Activated naive CD8-positive, alpha-beta T cell (primary cell): Measurements from ENCODE around the gene CCDC150.
A peak's percentile ranks its signal among the peaks of the same experiment; 100 is the strongest.

ENCODE experiments used
- H3K27ac Mint-ChIP-seq: one replicate; pipeline ENCODE4 v1.8.0; 2021; ENCODE audit warnings: mixed read lengths
- H3K27me3 Mint-ChIP-seq: one replicate; pipeline ENCODE4 v1.8.0; 2021; ENCODE audit warnings: mixed read lengths
- H3K36me3 Mint-ChIP-seq: one replicate; pipeline ENCODE4 v1.8.0; 2021; ENCODE audit warnings: mixed read lengths
- H3K4me1 Mint-ChIP-seq: one replicate; pipeline ENCODE4 v1.8.0; 2021; ENCODE audit warnings: low read depth, mixed read lengths
- H3K4me3 Mint-ChIP-seq: one replicate; pipeline ENCODE4 v1.8.0; 2021; ENCODE audit warnings: mild to moderate bottlenecking, mixed read lengths
- H3K9me3 Mint-ChIP-seq: one replicate; pipeline ENCODE4 v1.8.0; 2021; ENCODE audit warnings: low read depth, mixed read lengths

CCDC150 gene

DNA sequence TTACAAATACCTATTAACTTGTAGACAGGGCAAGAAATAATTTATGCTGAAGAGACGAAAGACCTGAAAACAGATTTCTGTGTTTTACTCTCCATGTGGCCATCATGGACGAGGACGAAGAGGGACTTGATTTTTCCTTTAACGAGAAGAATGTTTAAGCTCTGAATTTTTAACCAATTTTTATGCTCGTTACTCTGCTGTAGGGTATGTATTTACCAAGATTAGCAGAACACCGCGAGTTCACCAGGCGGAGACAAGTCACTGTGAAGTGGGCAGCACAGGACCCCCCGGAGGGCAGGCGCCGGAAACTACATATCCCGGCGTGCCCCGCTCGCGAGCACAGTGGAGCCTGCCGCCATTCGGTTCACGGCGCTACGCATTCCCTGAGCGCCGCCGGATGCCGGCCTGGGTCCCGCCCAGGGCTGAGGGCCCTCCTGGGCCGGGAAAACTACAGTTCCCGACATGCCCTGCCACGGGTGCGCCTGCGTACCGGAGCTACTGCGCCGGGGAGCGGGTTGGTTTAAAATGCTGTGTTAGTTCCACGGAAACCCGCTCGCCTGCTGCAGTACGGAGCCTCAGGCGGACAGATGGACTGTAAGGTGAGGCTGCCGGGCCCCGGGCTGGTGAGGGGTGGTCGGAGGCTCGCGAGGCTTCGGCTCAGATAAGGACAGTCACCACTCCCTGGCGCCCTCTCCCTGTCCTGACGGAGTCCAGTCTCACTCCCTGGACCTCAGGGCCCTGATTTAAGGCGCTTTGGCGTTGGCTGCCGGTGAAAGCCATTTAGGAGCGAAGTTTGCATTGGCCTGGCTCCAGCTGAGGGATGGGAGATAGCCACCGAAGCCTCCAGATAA, at the start of gene CCDC150:
Gene CCDC150, plus strand, starts transcription at position 536 of the 851 bp plus-strand sequence. Its CDS starts 52 bp downstream, at position 588.
- Mint-ChIP-seq H3K27ac (peak within 1 kb of the TSS; percentile 22), H3K9me3 (no peaks in the 10 kb centered on the region), H3K4me1 (peaks cover 17% of the 10 kb centered on the region), H3K36me3 (no peaks in the 10 kb centered on the region), H3K4me3 (peak within 1 kb of the TSS; percentile 89), H3K27me3 (no peaks in the 10 kb centered on the region)

DNA sequence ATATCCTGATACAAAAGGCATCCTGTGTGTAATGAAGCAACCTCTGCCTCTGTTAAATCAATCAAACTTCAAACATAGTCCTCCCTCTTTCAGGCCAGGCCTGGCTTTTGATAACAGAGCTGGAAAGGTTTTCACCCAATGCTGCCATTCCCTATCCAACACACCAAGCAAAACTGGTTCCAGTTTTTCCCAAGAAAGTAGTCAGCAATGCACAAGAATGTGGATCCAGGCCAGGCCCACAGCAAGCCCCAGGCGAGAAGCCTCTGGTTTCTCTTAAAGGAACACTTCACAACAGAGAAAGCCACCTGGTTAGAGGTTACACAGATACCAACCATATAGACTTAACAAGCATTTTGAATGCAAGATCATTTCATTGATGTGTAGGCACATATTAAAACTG, 49.2 kb upstream of the CCDC150 start:
- H3K27ac Mint-ChIP-seq, result no peak overlapping the region
- H3K4me1 Mint-ChIP-seq, result peaks cover 8% of the 10 kb centered on the region

DNA sequence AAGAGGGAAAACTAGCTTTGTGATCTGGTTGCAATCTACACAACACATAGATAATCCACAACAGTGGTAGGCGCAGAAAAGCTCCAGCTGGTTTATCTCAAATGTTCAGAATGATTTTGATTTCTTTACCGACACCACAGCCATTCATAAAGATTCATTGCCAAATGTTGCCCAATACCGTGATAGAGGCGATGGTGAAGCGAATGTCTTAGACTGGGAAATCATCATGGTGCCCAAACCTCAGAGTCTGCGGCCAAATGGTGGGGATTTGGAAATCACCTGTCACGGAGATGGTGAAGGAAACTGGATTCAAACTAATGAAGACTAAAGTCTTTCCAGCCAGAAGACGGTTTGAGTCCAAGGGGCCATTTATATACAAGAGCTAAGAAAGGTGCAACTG, 48.5 kb upstream of the CCDC150 start:
- H3K27ac Mint-ChIP-seq, result no peak overlapping the region
- H3K27me3 Mint-ChIP-seq, result peaks cover 54% of the 10 kb centered on the region
- peaks cover 2% of the 10 kb centered on the region for H3K36me3 Mint-ChIP-seq
- H3K9me3 Mint-ChIP-seq, result peaks cover 8% of the 10 kb centered on the region
- H3K4me1 Mint-ChIP-seq, result peaks cover 8% of the 10 kb centered on the region
- H3K4me3 Mint-ChIP-seq, result no peak overlapping the region

More for the DNA sequence above, 49.2 kb upstream of the CCDC150 start:
- Mint-ChIP-seq H3K4me3 (no peak overlapping the region), H3K36me3 (peaks cover 2% of the 10 kb centered on the region), H3K9me3 (peaks cover 11% of the 10 kb centered on the region), H3K27me3 (peaks cover 52% of the 10 kb centered on the region)

DNA sequence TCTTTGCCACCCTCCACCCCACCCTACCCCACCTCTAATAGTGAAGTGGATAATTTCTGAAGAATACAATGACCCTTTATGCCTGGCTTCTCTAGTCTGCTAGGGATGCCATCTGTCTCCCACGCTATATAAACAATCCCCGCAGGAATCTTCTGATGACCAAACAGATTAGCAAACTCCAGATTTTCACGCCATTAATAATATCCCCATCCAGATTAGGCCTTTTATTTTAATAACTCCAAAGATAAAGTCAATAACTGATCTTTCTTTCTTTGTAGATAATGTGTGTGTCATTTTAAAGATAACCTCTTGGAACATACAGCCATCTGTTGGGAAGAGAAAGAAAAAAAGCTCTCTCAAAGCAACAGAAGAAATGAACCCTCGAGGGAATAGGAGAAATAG, 47.9 kb upstream of the CCDC150 start:
- H3K27me3 Mint-ChIP-seq, result peaks cover 57% of the 10 kb centered on the region
- H3K4me1 Mint-ChIP-seq, result peaks cover 8% of the 10 kb centered on the region
- no peak overlapping the region for H3K27ac Mint-ChIP-seq
- H3K4me3 Mint-ChIP-seq, result peak overlapping the region; percentile 88
- H3K9me3 Mint-ChIP-seq, result peaks cover 4% of the 10 kb centered on the region
- peaks cover 1% of the 10 kb centered on the region for H3K36me3 Mint-ChIP-seq

GRCh38 chr2:196592331-196592910, 47.1 kb upstream of the CCDC150 start:
- Mint-ChIP-seq H3K4me1 (peaks cover 8% of the 10 kb centered on the region), H3K27me3 (peaks cover 60% of the 10 kb centered on the region), H3K36me3 (no peaks in the 10 kb centered on the region), H3K9me3 (no peaks in the 10 kb centered on the region), H3K4me3 (peak overlapping the region; percentile 88), H3K27ac (no peak overlapping the region)

DNA sequence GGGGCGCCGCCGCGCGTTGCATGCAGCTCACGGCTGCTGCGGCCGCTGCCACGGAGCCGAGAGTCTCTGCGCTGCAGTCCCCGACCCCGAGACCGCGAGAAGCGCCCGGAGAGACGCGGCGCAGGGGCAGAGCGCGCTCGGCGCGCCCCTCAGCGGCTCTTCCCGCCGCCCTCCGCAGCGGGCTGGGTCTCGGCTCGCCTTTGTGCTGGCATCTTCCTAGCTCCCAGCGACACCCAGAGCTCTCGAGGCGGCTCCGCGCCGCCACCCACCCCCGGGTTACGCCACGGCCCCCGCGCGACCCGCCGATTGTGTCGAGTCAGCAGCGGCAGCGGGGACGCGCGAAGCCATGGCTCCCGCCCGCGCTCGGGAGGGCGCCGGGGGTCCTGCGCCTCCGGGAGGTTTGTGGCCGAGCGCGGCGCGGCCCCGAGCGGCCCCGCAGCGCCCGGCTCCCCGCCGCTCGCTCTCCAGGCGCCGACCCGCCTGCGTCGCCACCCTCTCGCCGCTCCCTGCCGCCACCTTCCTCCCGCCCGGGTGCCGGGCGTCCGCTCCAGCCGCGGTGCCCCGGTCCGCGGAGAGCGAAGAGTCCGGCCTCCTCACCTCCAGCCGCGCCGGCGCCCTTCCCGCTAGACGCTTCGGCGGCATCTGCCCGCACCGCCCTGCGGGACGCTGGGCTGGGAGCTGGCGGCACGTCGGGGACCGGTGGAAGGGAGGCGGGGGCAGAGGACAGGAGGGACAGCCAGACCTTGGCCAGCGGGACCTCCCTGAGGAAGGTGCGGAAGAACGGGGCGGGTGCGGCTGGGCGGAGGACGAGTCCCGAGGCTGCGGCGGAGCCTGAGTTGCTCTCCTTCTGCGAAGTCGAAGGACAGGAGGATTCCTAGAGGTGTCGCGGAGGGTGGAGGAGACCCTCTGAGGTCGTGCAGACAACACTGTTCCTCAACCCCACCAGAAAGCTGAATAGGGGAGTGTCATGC, 46.3 kb upstream of the CCDC150 start, which contains the start of gene HECW2:
Gene HECW2, minus strand, starts transcription at position 644 of the 971 bp plus-strand sequence.
- H3K36me3 Mint-ChIP-seq, result no peaks in the 10 kb centered on the region
- H3K4me3 Mint-ChIP-seq, result peak within 1 kb of the TSS; percentile 88
- H3K4me1 Mint-ChIP-seq, result peaks cover 8% of the 10 kb centered on the region
- H3K27ac Mint-ChIP-seq, result no peak within 1 kb of the TSS
- no peaks in the 10 kb centered on the region for H3K9me3 Mint-ChIP-seq
- H3K27me3 Mint-ChIP-seq, result peaks cover 56% of the 10 kb centered on the region

DNA sequence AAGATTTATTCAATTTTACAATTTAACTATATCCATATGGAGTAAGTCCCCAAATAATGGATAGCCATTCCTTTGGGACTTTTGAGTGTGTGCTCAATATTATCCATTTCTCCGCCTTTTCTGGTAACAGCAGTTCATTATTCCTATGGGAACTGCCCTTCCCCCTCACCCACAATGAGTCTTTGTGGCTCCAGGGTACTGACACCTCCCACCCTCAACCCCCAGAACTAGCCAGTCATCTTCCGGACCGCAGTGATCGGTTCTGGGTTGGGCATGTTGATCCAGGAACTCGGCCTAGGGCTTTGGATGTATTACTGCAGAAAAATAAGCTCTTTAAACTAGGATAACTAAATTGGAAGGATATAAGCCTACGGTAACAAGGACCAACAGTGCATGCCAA, 45.4 kb upstream of the CCDC150 start:
- Mint-ChIP-seq H3K4me3 (peak overlapping the region; percentile 56), H3K27ac (no peak overlapping the region)

DNA sequence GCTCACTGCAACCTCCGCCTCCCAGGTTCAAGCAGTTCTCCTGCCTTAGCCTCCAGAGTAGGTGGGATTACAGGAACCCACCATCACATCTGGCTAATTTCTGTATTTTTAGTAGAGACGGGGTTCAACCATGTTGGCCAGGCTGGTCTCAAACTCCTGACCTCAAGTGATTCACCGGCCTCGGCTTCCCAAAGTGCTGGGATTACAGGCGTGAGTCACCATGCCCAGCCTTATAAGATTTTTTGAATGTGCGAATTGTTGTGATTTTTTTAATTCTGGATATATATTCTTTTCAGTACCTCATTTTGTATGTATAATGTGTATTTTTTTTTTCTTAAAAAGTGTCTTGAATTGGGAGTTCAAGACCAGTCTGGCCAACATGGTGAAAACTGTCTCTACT, 42.0 kb upstream of the CCDC150 start:
- H3K9me3 Mint-ChIP-seq, result no peaks in the 10 kb centered on the region
- H3K27me3 Mint-ChIP-seq, result peaks cover 29% of the 10 kb centered on the region
- no peaks in the 10 kb centered on the region for H3K36me3 Mint-ChIP-seq
- H3K4me1 Mint-ChIP-seq, result peaks cover 4% of the 10 kb centered on the region
- no peak overlapping the region for H3K27ac Mint-ChIP-seq
- H3K4me3 Mint-ChIP-seq, result no peak overlapping the region

More for the DNA sequence above, 45.4 kb upstream of the CCDC150 start:
- Mint-ChIP-seq H3K27me3 (peaks cover 54% of the 10 kb centered on the region), H3K36me3 (no peaks in the 10 kb centered on the region), H3K4me1 (peaks cover 8% of the 10 kb centered on the region), H3K9me3 (no peaks in the 10 kb centered on the region)

DNA sequence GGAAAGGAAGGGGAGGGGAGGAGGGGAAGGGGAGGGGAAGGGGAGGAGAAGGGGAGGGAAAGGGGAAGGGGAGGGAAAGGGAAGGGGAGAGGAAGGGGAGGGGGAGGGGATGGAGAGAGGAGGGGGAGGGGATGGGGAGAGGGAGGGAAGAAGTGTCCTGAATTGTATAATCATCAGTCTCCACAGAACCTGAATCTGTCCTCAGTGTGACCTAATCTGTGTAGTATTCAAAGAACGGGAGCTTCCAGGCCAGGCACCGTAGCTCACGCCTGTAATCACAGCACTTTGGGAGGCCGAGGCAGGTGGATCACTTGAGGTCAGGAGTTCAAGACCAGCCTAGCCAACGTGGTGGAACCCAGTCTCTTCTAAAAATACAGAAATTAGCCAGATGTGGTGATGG, 41.1 kb upstream of the CCDC150 start:
- Mint-ChIP-seq H3K4me1 (peaks cover 4% of the 10 kb centered on the region), H3K27me3 (peaks cover 29% of the 10 kb centered on the region), H3K27ac (no peak overlapping the region), H3K9me3 (no peaks in the 10 kb centered on the region), H3K4me3 (no peak overlapping the region), H3K36me3 (no peaks in the 10 kb centered on the region)

DNA sequence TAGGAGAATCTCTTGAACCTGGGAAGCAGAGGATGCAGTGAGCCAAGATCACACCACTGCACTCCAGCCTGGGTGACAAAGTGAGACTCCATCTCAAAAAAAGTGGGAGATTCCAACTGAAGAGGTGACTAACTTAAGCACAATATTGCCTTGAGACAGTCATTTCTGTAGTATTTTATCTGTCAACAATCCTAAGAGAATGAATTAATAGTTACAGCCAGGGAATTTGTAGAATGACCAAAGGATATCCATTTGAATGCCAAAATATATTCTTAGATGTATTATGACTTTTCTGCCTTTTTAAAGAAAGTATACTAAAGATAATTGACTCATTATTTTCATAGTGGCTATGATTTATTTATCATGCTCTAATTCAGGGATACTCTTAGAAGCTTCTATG, 40.7 kb upstream of the CCDC150 start:
- Mint-ChIP-seq H3K4me1 (peaks cover 2% of the 10 kb centered on the region), H3K9me3 (no peaks in the 10 kb centered on the region), H3K27me3 (peaks cover 26% of the 10 kb centered on the region), H3K27ac (no peak overlapping the region), H3K36me3 (no peaks in the 10 kb centered on the region), H3K4me3 (no peak overlapping the region)

DNA sequence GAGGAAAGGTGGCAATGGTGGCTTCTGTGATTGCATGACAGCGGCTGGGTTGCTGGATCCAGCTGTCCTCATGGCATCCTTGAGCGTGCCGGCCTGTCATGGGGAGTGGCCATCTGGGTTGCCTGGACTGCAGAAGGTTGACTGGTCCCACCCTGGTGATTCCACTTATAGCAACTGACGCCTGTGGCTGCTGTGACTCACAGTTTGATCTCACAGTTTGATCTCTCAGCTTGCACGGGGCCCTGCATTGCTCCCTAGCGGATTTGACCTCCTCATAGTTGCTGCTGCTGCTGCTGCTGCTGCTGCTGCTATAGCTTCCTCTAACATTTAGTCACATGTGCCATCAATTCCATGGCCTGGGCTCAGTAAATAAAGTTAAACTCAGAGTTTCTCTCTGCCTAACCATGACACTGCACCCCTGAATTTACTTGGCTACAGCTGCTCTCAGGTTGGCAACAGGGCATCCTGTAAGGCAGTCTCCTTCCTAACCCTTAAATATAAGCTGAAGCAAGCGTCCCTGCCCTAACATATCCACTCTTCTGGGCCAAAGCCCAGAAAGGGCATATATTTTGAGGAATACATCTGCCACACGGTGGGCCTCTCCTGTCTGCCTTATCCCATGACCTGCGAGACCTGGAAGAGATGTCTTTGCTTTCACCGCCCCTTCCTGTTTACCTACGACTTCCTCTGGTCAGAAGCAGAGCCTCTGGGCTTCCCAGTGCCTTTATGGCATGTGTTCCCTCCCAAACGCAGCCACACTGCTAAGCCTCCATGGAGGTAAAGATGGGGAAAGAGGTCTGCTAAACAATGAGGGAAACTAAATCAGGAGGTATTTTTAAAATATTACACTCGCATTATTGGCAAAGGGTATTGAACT, 37.8 kb upstream of the CCDC150 start:
- no peak overlapping the region for H3K27ac Mint-ChIP-seq
- no peaks in the 10 kb centered on the region for H3K36me3 Mint-ChIP-seq
- no peaks in the 10 kb centered on the region for H3K9me3 Mint-ChIP-seq
- no peaks in the 10 kb centered on the region for H3K4me1 Mint-ChIP-seq
- no peak overlapping the region for H3K4me3 Mint-ChIP-seq
- H3K27me3 Mint-ChIP-seq, result peaks cover 7% of the 10 kb centered on the region

GRCh38 chr2:196604196-196604595, 35.3 kb upstream of the CCDC150 start:
- Mint-ChIP-seq H3K36me3 (no peaks in the 10 kb centered on the region), H3K9me3 (no peaks in the 10 kb centered on the region), H3K27ac (no peak overlapping the region), H3K4me1 (no peaks in the 10 kb centered on the region), H3K4me3 (no peak overlapping the region), H3K27me3 (peaks cover 2% of the 10 kb centered on the region)

DNA sequence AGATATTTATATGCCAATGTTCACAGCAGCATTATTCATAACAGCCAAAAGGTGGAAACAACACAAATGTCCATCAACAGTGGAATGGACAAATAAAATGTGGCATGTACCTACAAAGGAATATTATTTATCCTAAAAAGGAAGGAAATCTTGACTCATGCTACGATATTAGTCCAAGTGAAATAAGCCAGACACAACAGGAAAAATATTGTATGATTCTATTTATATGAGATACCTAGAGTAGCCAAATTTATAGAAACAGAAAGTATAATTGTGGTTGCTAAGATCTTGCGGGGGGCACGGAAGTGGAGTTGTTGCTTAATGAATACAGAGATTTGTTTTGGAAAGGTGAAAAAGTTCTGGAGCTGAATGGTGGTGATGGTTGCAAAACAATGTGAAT, 33.0 kb upstream of the CCDC150 start:
- no peaks in the 10 kb centered on the region for H3K36me3 Mint-ChIP-seq
- no peak overlapping the region for H3K4me3 Mint-ChIP-seq
- no peaks in the 10 kb centered on the region for H3K9me3 Mint-ChIP-seq
- peaks cover 2% of the 10 kb centered on the region for H3K27me3 Mint-ChIP-seq
- H3K4me1 Mint-ChIP-seq, result no peaks in the 10 kb centered on the region
- H3K27ac Mint-ChIP-seq, result no peak overlapping the region

- H3K27me3 Mint-ChIP-seq, result peaks cover 2% of the 10 kb centered on the region
- H3K36me3 Mint-ChIP-seq, result no peaks in the 10 kb centered on the region
- no peaks in the 10 kb centered on the region for H3K4me1 Mint-ChIP-seq
- no peak overlapping the region for H3K4me3 Mint-ChIP-seq
- H3K9me3 Mint-ChIP-seq, result no peaks in the 10 kb centered on the region
- H3K27ac Mint-ChIP-seq, result no peak overlapping the region
Observed at GRCh38 chr2:196607073-196607472, 32.4 kb upstream of the CCDC150 start.
